ENCODE results near the gene PTPRD. TPM values are rescaled to one million over a fixed set of nuclear protein-coding genes. Genes with fewer than 3 reads are reported as not detected.
A peak's percentile ranks its signal among the peaks of the same experiment; 100 is the strongest.

PTPRD gene
- total RNA-seq, 2 donors from 2014 or later: 97.4 to 101 TPM

- no peak overlapping the region for H3K4me3 Mint-ChIP-seq
- H3K9me3 Mint-ChIP-seq: no peaks in the 10 kb centered on the region
- Histone ChIP-seq H3K9me3 (ENCODE audit: control insufficient read depth, low read length) (no peaks in the 10 kb centered on the region), H3K36me3 (ENCODE audit: control insufficient read depth, insufficient read depth, low read length) (no peaks in the 10 kb centered on the region), H3K4me1 (ENCODE audit: control insufficient read depth, insufficient read depth, low read length) (no peaks in the 10 kb centered on the region), H3K27ac (ENCODE audit: low read depth, low read length) (no peak overlapping the region), H3K4me3 (ENCODE audit: low read length) (no peak overlapping the region), H3K27me3 (ENCODE audit: control insufficient read depth, insufficient read depth, low read length, poor library complexity, severe bottlenecking) (no peaks in the 10 kb centered on the region), H3K9ac (ENCODE audit: extremely low read depth, low read length, poor library complexity, severe bottlenecking) (no peak overlapping the region)
- TF ChIP-seq CTCF (conservative IDR thresholded peaks at IDR 0.05): no peak
- no peak for DNase-seq
- no peak overlapping the region for H3K27ac Mint-ChIP-seq
- 94 to 100% methylated on average over 4 to 6 of the region's 6 CpGs for WGBS, 2 experiments (ENCODE audit: insufficient coverage in 1 of 2, insufficient read length in 1 of 2)
- H3K4me1 Mint-ChIP-seq: peaks cover 4% of the 10 kb centered on the region
- H3K27me3 Mint-ChIP-seq (ENCODE audit: insufficient read depth): no peaks in the 10 kb centered on the region
- no peaks in the 10 kb centered on the region for H3K36me3 Mint-ChIP-seq (ENCODE audit: low read depth)
Observed at GRCh38 chr9:10586407-10586806, 26.4 kb downstream of the PTPRD start.

DNA sequence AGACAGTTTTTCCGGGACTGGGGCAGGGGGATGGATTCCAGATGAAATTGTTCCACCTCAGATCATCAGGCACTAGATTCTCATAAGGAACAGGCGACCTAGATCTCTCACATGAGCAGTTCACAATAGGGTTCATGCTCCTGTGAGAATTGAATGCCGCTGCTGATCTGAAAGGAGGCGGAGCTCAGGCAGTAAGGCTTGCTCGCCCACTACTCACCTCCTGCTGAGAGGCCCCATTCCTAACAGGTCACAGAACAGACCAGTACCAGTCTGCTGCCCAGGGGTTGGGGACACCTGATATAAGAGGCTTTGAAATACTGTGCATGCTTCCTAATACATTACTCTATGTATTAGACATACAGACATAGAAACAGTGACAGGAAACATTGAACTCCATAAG, 41.1 kb downstream of the PTPRD start:
- no peak overlapping the region for H3K27ac Mint-ChIP-seq
- peak; percentile 56 for DNase-seq
- WGBS, 2 experiments (ENCODE audit: insufficient coverage in 1 of 2, insufficient read length in 1 of 2): 75 to 85% methylated on average over 3 to 5 of the region's 5 CpGs

GRCh38 chr9:10566848-10567247, 46.0 kb downstream of the PTPRD start:
- no peak overlapping the region for H3K27ac ChIP-seq (ENCODE audit: low read depth, low read length)
- H3K9ac ChIP-seq (ENCODE audit: extremely low read depth, low read length, poor library complexity, severe bottlenecking): no peak overlapping the region
- no peaks in the 10 kb centered on the region for H3K27me3 ChIP-seq (ENCODE audit: control insufficient read depth, insufficient read depth, low read length, poor library complexity, severe bottlenecking)
- no peaks in the 10 kb centered on the region for H3K27me3 Mint-ChIP-seq (ENCODE audit: insufficient read depth)
- no CpG with 5 or more reads among the region's 1 CpG for WGBS, 2 experiments (ENCODE audit: insufficient coverage in 1 of 2, insufficient read length in 1 of 2)
- H3K36me3 Mint-ChIP-seq (ENCODE audit: low read depth): no peaks in the 10 kb centered on the region
- peaks cover 4% of the 10 kb centered on the region for H3K4me1 Mint-ChIP-seq
- peaks cover 3% of the 10 kb centered on the region for H3K9me3 Mint-ChIP-seq
- TF ChIP-seq CTCF (conservative IDR thresholded peaks at IDR 0.05): no peak
- no peak overlapping the region for H3K4me3 ChIP-seq (ENCODE audit: low read length)
- H3K4me1 ChIP-seq (ENCODE audit: control insufficient read depth, insufficient read depth, low read length): no peaks in the 10 kb centered on the region
- DNase-seq: no peak
- no peak overlapping the region for H3K27ac Mint-ChIP-seq
- H3K4me3 Mint-ChIP-seq: no peak overlapping the region
- H3K36me3 ChIP-seq (ENCODE audit: control insufficient read depth, insufficient read depth, low read length): no peaks in the 10 kb centered on the region
- no peaks in the 10 kb centered on the region for H3K9me3 ChIP-seq (ENCODE audit: control insufficient read depth, low read length)

More for the DNA sequence above, 41.1 kb downstream of the PTPRD start:
- Histone ChIP-seq H3K36me3 (ENCODE audit: control insufficient read depth, insufficient read depth, low read length) (no peaks in the 10 kb centered on the region), H3K4me1 (ENCODE audit: control insufficient read depth, insufficient read depth, low read length) (no peaks in the 10 kb centered on the region), H3K9me3 (ENCODE audit: control insufficient read depth, low read length) (no peaks in the 10 kb centered on the region), H3K27me3 (ENCODE audit: control insufficient read depth, insufficient read depth, low read length, poor library complexity, severe bottlenecking) (no peaks in the 10 kb centered on the region), H3K4me3 (ENCODE audit: low read length) (no peak overlapping the region), H3K27ac (ENCODE audit: low read depth, low read length) (no peak overlapping the region), H3K9ac (ENCODE audit: extremely low read depth, low read length, poor library complexity, severe bottlenecking) (no peak overlapping the region)
- peaks cover 3% of the 10 kb centered on the region for H3K9me3 Mint-ChIP-seq
- no peak overlapping the region for H3K4me3 Mint-ChIP-seq
- no peak for TF ChIP-seq CTCF (conservative IDR thresholded peaks at IDR 0.05)
- peaks cover 4% of the 10 kb centered on the region for H3K4me1 Mint-ChIP-seq
- H3K36me3 Mint-ChIP-seq (ENCODE audit: low read depth): no peaks in the 10 kb centered on the region
- H3K27me3 Mint-ChIP-seq (ENCODE audit: insufficient read depth): no peaks in the 10 kb centered on the region

Measured in endodermal cell (in vitro differentiated cells).